Coronary artery (tissue), 2 donors: ENCODE data around the gene RPH3AL.
A peak's percentile ranks its signal among the peaks of the same experiment; 100 is the strongest.
"Not testable (repeated sequence)": the region's sequence is repeated elsewhere in the genome, so short reads cannot be mapped to it uniquely, and the experiment has no call there.

Source experiments
- DNase-seq: peaks from one replicate; pipeline ENCODE4 v3.0.0-alpha.2; 2017; ENCODE audit warnings: low spot score
- H3K27ac ChIP-seq, 2 donors: fragments of 200-600 bp; sonication (generic); one replicate each; pipeline ENCODE4 v1.5.1; 2016 to 2019
- H3K4me3 ChIP-seq: fragments of 200-600 bp; sonication (generic); 2 replicates; pipeline ENCODE4 v1.5.1; 2016; ENCODE audit warnings: mild to moderate bottlenecking, moderate library complexity
- CTCF ChIP-seq: fragments of 200-600 bp; sonication (generic); IDR thresholded peaks from one replicate; pipeline ENCODE4 v1.5.1; 2019; ENCODE audit warnings: antibody characterized with exemption

RPH3AL gene

GRCh38 chr17:279776-280175, 72.8 kb downstream of the RPH3AL start:
- peak overlapping the region in 1 of 2 donors; percentile 16 for H3K27ac ChIP-seq
- no peak for DNase-seq
- no peak overlapping the region for H3K4me3 ChIP-seq
- no peak for TF ChIP-seq CTCF

DNA sequence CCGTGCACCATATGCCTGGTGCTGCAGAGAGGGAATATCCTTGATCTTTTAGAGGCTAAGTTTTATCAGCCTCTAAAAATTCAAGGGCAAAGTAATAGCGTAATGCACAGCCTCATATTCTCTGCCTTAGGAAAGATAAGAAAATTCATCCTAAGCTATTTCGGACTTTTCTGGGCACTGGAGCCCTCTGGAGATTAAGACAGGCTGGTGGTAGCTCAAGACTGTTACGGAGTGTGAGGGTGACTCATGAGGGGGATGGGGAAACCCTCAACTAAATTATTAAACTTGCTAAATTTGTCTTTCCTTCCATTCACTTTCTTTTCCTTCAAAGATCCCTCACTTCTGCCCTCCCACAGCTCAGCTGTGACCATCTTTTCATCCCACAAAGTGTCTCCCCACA, 73.3 kb downstream of the RPH3AL start:
- H3K27ac ChIP-seq: no peak overlapping the region
- DNase-seq: no peak
- no peak overlapping the region for H3K4me3 ChIP-seq
- no peak for TF ChIP-seq CTCF

DNA sequence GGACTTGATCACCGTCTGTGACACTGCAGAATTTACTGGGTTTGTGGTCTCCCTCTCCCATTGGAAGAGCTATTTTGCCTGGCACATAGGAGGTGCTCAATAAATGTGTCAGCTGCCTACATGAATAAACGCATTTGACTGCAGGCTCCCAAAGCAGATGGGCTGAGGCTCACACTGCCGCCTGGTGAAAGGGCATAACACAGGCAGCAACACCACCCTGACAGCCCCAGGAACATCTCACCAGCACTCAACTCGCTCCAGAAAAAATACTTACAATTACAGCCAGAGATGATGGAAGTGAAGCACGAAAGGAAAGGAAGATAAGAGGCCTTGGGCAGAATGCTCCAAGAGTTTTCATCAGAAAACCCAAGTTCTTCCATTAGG, 73.9 kb downstream of the RPH3AL start:
- DNase-seq: no peak
- H3K4me3 ChIP-seq: no peak overlapping the region
- no peak for TF ChIP-seq CTCF
- H3K27ac ChIP-seq: no peak overlapping the region

DNA sequence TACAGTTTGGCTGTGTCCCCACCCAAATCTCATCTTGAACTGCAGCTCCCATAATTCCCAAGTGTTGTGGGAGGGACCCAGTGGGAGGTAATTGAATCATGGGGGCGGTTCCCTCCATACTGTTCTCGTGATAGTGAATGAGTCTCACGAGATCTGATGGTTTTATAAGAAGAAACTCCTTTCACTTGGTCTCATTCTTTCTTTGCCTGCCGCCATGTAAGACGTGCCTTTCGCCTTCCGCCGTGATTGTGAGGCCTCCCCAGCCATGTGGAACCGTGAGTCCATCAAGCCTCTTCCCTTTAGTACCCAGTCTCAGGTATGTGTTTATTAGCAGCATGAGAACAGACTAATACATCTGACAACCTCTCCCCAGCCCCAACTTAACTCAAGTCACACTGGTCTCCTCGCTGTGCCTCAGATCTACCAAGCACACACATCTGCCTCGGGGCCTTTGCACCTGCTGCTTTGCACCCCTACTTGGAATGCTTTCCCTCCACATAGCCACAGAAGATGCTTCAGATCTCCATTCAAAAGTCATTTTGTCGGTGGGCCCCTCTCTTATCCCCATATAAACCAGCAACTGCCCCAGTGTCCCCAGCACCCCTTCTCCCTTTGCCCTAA, 74.4 kb downstream of the RPH3AL start:
- TF ChIP-seq CTCF: no peak
- no peak overlapping the region for H3K27ac ChIP-seq
- no peak for DNase-seq
- no peak overlapping the region for H3K4me3 ChIP-seq

GRCh38 chr17:274902-275301, 77.7 kb downstream of the RPH3AL start:
- DNase-seq: no peak
- TF ChIP-seq CTCF: no peak

DNA sequence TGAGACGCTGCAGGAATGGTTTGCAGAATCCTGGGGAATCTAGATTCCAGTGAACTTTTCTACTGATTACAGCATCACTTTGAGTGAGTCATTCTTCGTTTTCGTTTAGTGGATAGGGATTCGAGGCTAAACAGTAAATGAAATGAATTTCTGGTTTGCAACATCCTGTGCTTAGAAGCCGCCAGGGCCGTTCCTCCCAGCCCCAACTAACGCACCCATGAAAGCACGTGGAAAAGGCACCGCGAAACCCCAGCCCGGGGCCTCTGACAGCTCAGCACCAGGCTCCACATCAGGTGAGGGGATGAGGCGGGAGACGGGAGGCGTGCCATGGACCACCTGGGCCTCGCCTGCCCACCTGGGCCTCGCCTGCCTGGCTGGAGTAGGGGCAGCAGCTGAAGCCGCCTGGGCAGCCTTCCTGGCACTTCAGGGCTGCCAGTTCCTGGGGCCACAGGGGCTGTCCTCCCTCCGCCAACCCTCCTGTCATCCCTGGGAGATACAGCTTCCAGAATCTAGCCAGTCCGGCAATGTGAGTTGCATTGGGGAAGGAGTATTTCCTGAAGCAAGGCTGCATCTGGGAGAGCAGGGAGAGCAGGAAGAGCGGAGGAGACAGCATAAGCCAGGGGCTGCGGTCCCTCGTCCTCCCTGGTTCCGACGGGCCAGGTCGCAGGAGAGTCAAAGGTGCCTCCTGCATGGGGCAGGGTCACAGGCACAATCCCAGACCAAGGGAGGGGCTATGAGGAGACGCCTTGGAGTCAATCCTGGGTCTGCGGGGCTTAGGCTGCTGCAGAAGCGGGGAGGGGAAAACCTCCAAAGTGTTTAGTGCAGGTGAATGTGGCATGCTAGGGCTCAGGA, 78.4 kb downstream of the RPH3AL start:
- H3K27ac ChIP-seq: no peak overlapping the region
- H3K4me3 ChIP-seq: no peak overlapping the region
- no peak for TF ChIP-seq CTCF
- DNase-seq: no peak

More at GRCh38 chr17:274902-275301, 77.7 kb downstream of the RPH3AL start:
- H3K4me3 ChIP-seq: no peak overlapping the region
- H3K27ac ChIP-seq: no peak overlapping the region

GRCh38 chr17:272856-273255, 79.8 kb downstream of the RPH3AL start:
- H3K27ac ChIP-seq, DNase-seq, H3K4me3 ChIP-seq: not testable (repeated sequence)

GRCh38 chr17:271928-272623, 80.5 kb downstream of the RPH3AL start:
- not testable (repeated sequence) for H3K27ac ChIP-seq, DNase-seq, H3K4me3 ChIP-seq
